ENCODE measurements around the gene UNC50. TPM values are rescaled to one million over a fixed set of nuclear protein-coding genes. Genes with fewer than 3 reads are reported as not detected.

The UNC50 gene
- total and polyA plus RNA-seq, 2 donors (not counting 1 experiment from before 2014, with no cell fraction given), result 64.1 to 71.4 TPM

DNA sequence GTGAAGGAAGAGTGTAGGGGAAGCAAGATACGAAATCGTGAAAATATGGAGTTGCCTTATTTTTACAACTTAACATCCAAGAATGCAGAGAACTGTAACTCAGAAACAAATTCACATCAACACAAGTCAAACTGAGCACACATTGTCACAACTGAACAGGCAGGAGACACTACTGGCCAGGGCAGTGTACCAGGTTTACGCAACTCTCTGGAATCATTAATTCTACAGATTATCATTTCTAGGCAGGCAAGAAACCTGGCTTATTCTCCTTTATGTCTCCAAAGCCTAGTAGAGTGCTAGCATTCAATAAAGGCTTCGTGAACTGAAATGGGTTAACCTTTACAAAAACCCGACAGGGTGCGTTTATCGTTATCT is 661 bp upstream of the UNC50 start:
- Histone ChIP-seq H4K20me1 (ENCODE audit: control insufficient read depth, extremely low read depth, insufficient read depth, low read length) (no peaks in the 10 kb centered on the region), H3K4me3 (replicated peaks in 1 of 4; ENCODE audit: control extremely low read depth in 1 of 4, insufficient read depth in 1 of 4, low read depth in 3 of 4, low read length in 4 of 4) (peak overlapping the region; percentile 64 to 100 (median 94)), H3K9ac (ENCODE audit: insufficient read depth, low read length) (peak overlapping the region; percentile 92), H3K79me2 (ENCODE audit: control insufficient read depth, insufficient read depth, low read length) (peaks cover 35% of the 10 kb centered on the region), H3K36me3 (ENCODE audit: control insufficient read depth, insufficient read depth, low read length) (peaks cover 6% of the 10 kb centered on the region), H3K27me3 (ENCODE audit: control insufficient read depth, insufficient read depth, low read length) (no peaks in the 10 kb centered on the region), H2AFZ (ENCODE audit: low read length) (peak overlapping the region; percentile 92), H3K9me3 (ENCODE audit: control insufficient read depth, insufficient read depth, low read depth, low read length) (no peaks in the 10 kb centered on the region), H3K4me2 (ENCODE audit: extremely low read depth, insufficient read depth, low read length) (peak overlapping the region; percentile 93), H3K27ac (ENCODE audit: insufficient read depth, low read length) (peak overlapping the region; percentile 86), H3K4me1 (ENCODE audit: control insufficient read depth, extremely low read depth, insufficient read depth, low read length) (peaks cover 10% of the 10 kb centered on the region)
- DNase-seq (ENCODE audit: low read depth in 2 of 2), result peak in 1 of 2 donors; percentile 12
- TF ChIP-seq, protein P1, sequence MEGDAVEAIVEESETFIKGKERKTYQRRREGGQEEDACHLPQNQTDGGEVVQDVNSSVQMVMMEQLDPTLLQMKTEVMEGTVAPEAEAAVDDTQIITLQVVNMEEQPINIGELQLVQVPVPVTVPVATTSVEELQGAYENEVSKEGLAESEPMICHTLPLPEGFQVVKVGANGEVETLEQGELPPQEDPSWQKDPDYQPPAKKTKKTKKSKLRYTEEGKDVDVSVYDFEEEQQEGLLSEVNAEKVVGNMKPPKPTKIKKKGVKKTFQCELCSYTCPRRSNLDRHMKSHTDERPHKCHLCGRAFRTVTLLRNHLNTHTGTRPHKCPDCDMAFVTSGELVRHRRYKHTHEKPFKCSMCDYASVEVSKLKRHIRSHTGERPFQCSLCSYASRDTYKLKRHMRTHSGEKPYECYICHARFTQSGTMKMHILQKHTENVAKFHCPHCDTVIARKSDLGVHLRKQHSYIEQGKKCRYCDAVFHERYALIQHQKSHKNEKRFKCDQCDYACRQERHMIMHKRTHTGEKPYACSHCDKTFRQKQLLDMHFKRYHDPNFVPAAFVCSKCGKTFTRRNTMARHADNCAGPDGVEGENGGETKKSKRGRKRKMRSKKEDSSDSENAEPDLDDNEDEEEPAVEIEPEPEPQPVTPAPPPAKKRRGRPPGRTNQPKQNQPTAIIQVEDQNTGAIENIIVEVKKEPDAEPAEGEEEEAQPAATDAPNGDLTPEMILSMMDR (conservative IDR thresholded peaks at IDR 0.05 in 1 of 2, IDR thresholded peaks at IDR 0.05 in 1 of 2; ENCODE audit: low read depth in 1 of 2, low read length in 2 of 2), result no peak
- TF ChIP-seq EZH2 (IDR thresholded peaks at IDR 0.05; ENCODE audit: low read length, missing control alignments), result no peak

DNA sequence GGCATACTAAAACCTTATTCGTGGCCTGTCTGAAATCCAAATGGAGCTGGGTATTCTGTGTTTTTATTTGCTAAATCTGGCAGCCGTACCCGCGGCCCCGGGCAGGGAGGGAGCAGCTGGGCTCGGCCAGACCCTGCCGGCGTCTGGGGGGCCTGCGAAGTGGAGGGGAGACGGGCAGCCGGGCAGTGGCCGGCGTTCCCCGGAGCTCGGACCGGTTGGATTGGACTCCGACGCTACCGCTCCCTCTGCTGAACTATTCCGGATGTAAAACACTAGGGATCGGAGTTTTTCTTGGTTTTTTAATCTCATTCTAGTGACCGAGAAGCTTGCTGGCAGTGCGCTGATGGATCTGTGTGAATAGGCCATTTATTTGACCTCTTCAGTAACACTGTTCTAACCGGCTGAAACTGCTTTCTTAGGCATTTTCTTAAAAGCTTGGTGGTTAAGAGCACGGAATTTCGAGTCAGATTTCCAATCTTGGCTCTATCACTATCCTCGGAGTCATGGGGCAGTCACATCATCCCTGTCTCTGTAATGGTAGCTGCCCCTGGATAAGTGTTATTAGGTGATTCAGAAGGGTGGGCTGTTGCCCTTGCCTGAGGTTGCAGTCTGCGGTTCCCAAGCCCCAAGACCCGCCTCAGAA is 694 bp downstream of the UNC50 start:
- no peaks in the 10 kb centered on the region for H3K9me3 ChIP-seq (ENCODE audit: control insufficient read depth, insufficient read depth, low read depth, low read length)
- H3K79me2 ChIP-seq (ENCODE audit: control insufficient read depth, insufficient read depth, low read length), result peaks cover 35% of the 10 kb centered on the region
- peak overlapping the region; percentile 92 for H3K9ac ChIP-seq (ENCODE audit: insufficient read depth, low read length)
- DNase-seq (ENCODE audit: low read depth in 2 of 2), result peak; percentile 52 to 61
- H3K27me3 ChIP-seq (ENCODE audit: control insufficient read depth, insufficient read depth, low read length), result no peaks in the 10 kb centered on the region
- peak overlapping the region; percentile 15 for H2AFZ ChIP-seq (ENCODE audit: low read length)
- H3K36me3 ChIP-seq (ENCODE audit: control insufficient read depth, insufficient read depth, low read length), result peaks cover 6% of the 10 kb centered on the region
- peak overlapping the region; percentile 64 to 98 (median 86) for H3K4me3 ChIP-seq (replicated peaks in 1 of 4; ENCODE audit: control extremely low read depth in 1 of 4, insufficient read depth in 1 of 4, low read depth in 3 of 4, low read length in 4 of 4)
- H3K4me1 ChIP-seq (ENCODE audit: control insufficient read depth, extremely low read depth, insufficient read depth, low read length), result peaks cover 10% of the 10 kb centered on the region
- H4K20me1 ChIP-seq (ENCODE audit: control insufficient read depth, extremely low read depth, insufficient read depth, low read length), result no peaks in the 10 kb centered on the region
- TF ChIP-seq EZH2 (IDR thresholded peaks at IDR 0.05; ENCODE audit: low read length, missing control alignments), result no peak
- TF ChIP-seq, protein P1 (conservative IDR thresholded peaks at IDR 0.05 in 1 of 2, IDR thresholded peaks at IDR 0.05 in 1 of 2; ENCODE audit: low read depth in 1 of 2, low read length in 2 of 2), result no peak
- peak overlapping the region; percentile 91 for H3K4me2 ChIP-seq (ENCODE audit: extremely low read depth, insufficient read depth, low read length)
- H3K27ac ChIP-seq (ENCODE audit: insufficient read depth, low read length), result peak overlapping the region; percentile 86

DNA sequence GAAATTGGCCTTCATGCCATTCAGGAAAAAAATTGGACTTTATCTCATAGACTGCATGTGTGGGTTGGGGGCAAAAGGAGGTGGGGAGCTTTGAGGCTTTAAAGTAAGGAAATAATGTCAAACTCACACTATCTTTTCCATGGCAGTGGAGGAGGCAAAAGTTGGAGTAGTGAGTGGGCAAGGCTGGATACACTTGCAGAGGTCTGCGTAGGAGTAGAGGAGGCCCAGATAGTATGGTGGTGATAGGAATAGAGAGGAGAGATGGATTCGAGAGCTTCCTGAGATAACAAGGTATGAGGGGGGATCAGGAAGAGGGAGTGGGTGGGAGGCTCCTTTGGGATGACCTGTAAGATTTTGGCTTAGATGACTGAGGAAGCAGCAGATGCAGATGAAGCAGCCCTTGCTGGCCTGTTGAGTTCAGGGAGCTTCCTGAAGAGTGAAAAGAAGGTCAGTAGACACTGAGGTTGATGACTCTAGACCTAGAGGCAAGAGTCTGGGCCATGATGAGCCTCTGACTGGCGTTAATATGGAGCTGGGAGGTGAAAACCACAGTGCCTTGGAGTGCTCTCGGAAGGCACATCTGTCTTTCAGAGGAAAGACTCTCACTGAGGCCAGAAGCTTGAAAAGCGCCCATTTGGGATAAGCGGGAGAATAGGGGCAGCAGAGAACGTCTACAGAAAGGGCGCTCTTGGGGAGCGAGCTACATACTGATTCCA is 5.8 kb downstream of the UNC50 start:
- no peak overlapping the region for H3K9ac ChIP-seq (ENCODE audit: insufficient read depth, low read length)
- H3K27ac ChIP-seq (ENCODE audit: insufficient read depth, low read length), result no peak overlapping the region
- TF ChIP-seq, protein P1 (conservative IDR thresholded peaks at IDR 0.05 in 1 of 2, IDR thresholded peaks at IDR 0.05 in 1 of 2; ENCODE audit: low read depth in 1 of 2, low read length in 2 of 2), result no peak
- TF ChIP-seq EZH2 (IDR thresholded peaks at IDR 0.05; ENCODE audit: low read length, missing control alignments), result no peak
- no peak overlapping the region for H3K4me2 ChIP-seq (ENCODE audit: extremely low read depth, insufficient read depth, low read length)
- no peaks in the 10 kb centered on the region for H4K20me1 ChIP-seq (ENCODE audit: control insufficient read depth, extremely low read depth, insufficient read depth, low read length)
- peaks cover 11% of the 10 kb centered on the region for H3K36me3 ChIP-seq (ENCODE audit: control insufficient read depth, insufficient read depth, low read length)
- peaks cover 3% of the 10 kb centered on the region for H3K4me1 ChIP-seq (ENCODE audit: control insufficient read depth, extremely low read depth, insufficient read depth, low read length)
- no peak overlapping the region for H2AFZ ChIP-seq (ENCODE audit: low read length)
- no peak for DNase-seq (ENCODE audit: low read depth in 2 of 2)
- peaks cover 12% of the 10 kb centered on the region for H3K79me2 ChIP-seq (ENCODE audit: control insufficient read depth, insufficient read depth, low read length)
- no peaks in the 10 kb centered on the region for H3K27me3 ChIP-seq (ENCODE audit: control insufficient read depth, insufficient read depth, low read length)
- no peaks in the 10 kb centered on the region for H3K9me3 ChIP-seq (ENCODE audit: control insufficient read depth, insufficient read depth, low read depth, low read length)
- H3K4me3 ChIP-seq (replicated peaks in 1 of 4; ENCODE audit: control extremely low read depth in 1 of 4, insufficient read depth in 1 of 4, low read depth in 3 of 4, low read length in 4 of 4), result no peak overlapping the region
